ENCODE measurements around the gene RNF17.

RNF17 gene

DNA sequence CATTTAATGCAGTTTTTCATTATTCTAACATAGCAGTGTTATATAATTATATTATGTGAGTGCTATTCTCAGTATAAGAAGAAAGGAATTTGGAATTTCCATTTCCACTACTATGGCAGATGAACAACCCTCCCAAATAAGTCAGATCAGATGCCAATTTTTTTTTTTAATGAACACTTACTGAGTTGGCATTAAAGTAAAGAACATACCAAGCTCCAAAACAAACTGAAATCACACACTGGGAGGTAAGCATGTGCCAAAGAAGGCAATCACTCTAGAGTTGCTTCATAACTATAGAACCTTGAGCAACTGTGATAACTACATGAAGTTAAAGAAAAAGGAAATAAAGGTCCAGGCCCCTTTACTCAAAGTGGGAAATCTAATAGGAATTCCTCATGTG is 90.3 kb downstream of the RNF17 start:
- no peak for TF ChIP-seq GABPA (IDR thresholded peaks at IDR 0.05; ENCODE audit: low read depth)
- no peak for TF ChIP-seq CTCF (IDR thresholded peaks at IDR 0.05; ENCODE audit: insufficient read depth, low read length)
- no peak for TF ChIP-seq SPI1 (IDR thresholded peaks at IDR 0.05; ENCODE audit: borderline replicate concordance, low read depth)
- no peak for TF ChIP-seq POLR2AphosphoS5 (IDR thresholded peaks at IDR 0.05; ENCODE audit: low read depth)
- TF ChIP-seq, protein P1, sequence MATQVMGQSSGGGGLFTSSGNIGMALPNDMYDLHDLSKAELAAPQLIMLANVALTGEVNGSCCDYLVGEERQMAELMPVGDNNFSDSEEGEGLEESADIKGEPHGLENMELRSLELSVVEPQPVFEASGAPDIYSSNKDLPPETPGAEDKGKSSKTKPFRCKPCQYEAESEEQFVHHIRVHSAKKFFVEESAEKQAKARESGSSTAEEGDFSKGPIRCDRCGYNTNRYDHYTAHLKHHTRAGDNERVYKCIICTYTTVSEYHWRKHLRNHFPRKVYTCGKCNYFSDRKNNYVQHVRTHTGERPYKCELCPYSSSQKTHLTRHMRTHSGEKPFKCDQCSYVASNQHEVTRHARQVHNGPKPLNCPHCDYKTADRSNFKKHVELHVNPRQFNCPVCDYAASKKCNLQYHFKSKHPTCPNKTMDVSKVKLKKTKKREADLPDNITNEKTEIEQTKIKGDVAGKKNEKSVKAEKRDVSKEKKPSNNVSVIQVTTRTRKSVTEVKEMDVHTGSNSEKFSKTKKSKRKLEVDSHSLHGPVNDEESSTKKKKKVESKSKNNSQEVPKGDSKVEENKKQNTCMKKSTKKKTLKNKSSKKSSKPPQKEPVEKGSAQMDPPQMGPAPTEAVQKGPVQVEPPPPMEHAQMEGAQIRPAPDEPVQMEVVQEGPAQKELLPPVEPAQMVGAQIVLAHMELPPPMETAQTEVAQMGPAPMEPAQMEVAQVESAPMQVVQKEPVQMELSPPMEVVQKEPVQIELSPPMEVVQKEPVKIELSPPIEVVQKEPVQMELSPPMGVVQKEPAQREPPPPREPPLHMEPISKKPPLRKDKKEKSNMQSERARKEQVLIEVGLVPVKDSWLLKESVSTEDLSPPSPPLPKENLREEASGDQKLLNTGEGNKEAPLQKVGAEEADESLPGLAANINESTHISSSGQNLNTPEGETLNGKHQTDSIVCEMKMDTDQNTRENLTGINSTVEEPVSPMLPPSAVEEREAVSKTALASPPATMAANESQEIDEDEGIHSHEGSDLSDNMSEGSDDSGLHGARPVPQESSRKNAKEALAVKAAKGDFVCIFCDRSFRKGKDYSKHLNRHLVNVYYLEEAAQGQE (IDR thresholded peaks at IDR 0.05; ENCODE audit: insufficient replicate concordance, low read depth): no peak
- H3K27ac ChIP-seq (replicated peaks): no peak overlapping the region
- peaks cover 18% of the 10 kb centered on the region for H3K27me3 ChIP-seq (ENCODE audit: insufficient read depth, poor library complexity, severe bottlenecking)
- H3K4me3 ChIP-seq (replicated peaks; ENCODE audit: insufficient read depth, low read length): no peak overlapping the region
- no peak for DNase-seq (ENCODE audit: low read depth in 1 of 2, low spot score in 1 of 2)

GRCh38 chr13:24858953-24859352 is 95.0 kb downstream of the RNF17 start:
- no peak overlapping the region for H3K4me3 ChIP-seq (replicated peaks; ENCODE audit: insufficient read depth, low read length)

GRCh38 chr13:24860770-24861169 is 96.8 kb downstream of the RNF17 start:
- no peak for TF ChIP-seq SPI1 (IDR thresholded peaks at IDR 0.05; ENCODE audit: borderline replicate concordance, low read depth)
- no peak for TF ChIP-seq GABPA (IDR thresholded peaks at IDR 0.05; ENCODE audit: low read depth)
- TF ChIP-seq, protein P1 (IDR thresholded peaks at IDR 0.05; ENCODE audit: insufficient replicate concordance, low read depth): no peak
- no peak for TF ChIP-seq CTCF (IDR thresholded peaks at IDR 0.05; ENCODE audit: insufficient read depth, low read length)
- TF ChIP-seq POLR2AphosphoS5 (IDR thresholded peaks at IDR 0.05; ENCODE audit: low read depth): no peak

More at GRCh38 chr13:24858953-24859352, 95.0 kb downstream of the RNF17 start:
- DNase-seq (ENCODE audit: low read depth in 1 of 2, low spot score in 1 of 2): no peak
- TF ChIP-seq CTCF (IDR thresholded peaks at IDR 0.05; ENCODE audit: insufficient read depth, low read length): no peak
- no peak for TF ChIP-seq POLR2AphosphoS5 (IDR thresholded peaks at IDR 0.05; ENCODE audit: low read depth)
- TF ChIP-seq SPI1 (IDR thresholded peaks at IDR 0.05; ENCODE audit: borderline replicate concordance, low read depth): no peak
- TF ChIP-seq GABPA (IDR thresholded peaks at IDR 0.05; ENCODE audit: low read depth): no peak
- TF ChIP-seq, protein P1 (IDR thresholded peaks at IDR 0.05; ENCODE audit: insufficient replicate concordance, low read depth): no peak
- Histone ChIP-seq H3K27me3 (ENCODE audit: insufficient read depth, poor library complexity, severe bottlenecking) (no peaks in the 10 kb centered on the region), H3K27ac (replicated peaks) (no peak overlapping the region)

More at GRCh38 chr13:24860770-24861169, 96.8 kb downstream of the RNF17 start:
- no peaks in the 10 kb centered on the region for H3K27me3 ChIP-seq (ENCODE audit: insufficient read depth, poor library complexity, severe bottlenecking)
- H3K27ac ChIP-seq (replicated peaks): no peak overlapping the region
- H3K4me3 ChIP-seq (replicated peaks; ENCODE audit: insufficient read depth, low read length): no peak overlapping the region
- no peak for DNase-seq (ENCODE audit: low read depth in 1 of 2, low spot score in 1 of 2)

All from HL-60 (cell line).